Gastrocnemius medialis (tissue), 4 donors: ENCODE data around the gene DDX42. TPM values are rescaled to one million over a fixed set of nuclear protein-coding genes. Genes with fewer than 3 reads are reported as not detected.
A peak's percentile ranks its signal among the peaks of the same experiment; 100 is the strongest.

ENCODE experiments used
- ATAC-seq, 2 donors: fragments of 150-250 bp; one replicate each; pipeline ENCODE4 v1.9.1; 2016
- DNase-seq, 2 donors: peaks; one replicate each; pipeline ENCODE4 v3.0.0-alpha.2; 2019
- H3K27ac ChIP-seq, 4 donors: fragments of 200-600 bp; sonication (generic); 1 replicate in 1 of 4; 2 replicates in 3 of 4; pipeline ENCODE4 v1.5.1; 2016 to 2018; ENCODE audit warnings: mild to moderate bottlenecking in 2 of 4, moderate library complexity in 1 of 4
- H3K27me3 ChIP-seq, 3 donors: fragments of 200-600 bp; sonication (generic) in 2 of 3; 1 replicate in 1 of 3; 2 replicates in 2 of 3; pipeline versions ENCODE4 v1.5.1 to v1.6.0; 2016 to 2019; ENCODE audit warnings: mild to moderate bottlenecking in 1 of 3, moderate library complexity in 1 of 3
- H3K36me3 ChIP-seq, 2 donors: fragments of 200-600 bp; sonication (generic) in 1 of 2; one replicate each; pipeline ENCODE4 v1.5.1; 2017 to 2018
- H3K4me1 ChIP-seq, 2 donors: fragments of 200-600 bp; sonication (generic) in 1 of 2; one replicate each; pipeline ENCODE4 v1.5.1; 2016 to 2017; ENCODE audit warnings: mild to moderate bottlenecking in 2 of 2
- H3K4me3 ChIP-seq, 4 donors: fragments of 200-600 bp; sonication (generic) in 3 of 4; 1 replicate in 1 of 4; 2 replicates in 3 of 4; pipeline ENCODE4 v1.5.1; 2016 to 2019; ENCODE audit warnings: mild to moderate bottlenecking in 2 of 4
- H3K9me3 ChIP-seq, 3 donors: fragments of 200-600 bp; sonication (generic) in 2 of 3; 1 replicate in 1 of 3; 2 replicates in 2 of 3; pipeline ENCODE4 v1.5.1; 2016 to 2019
- CTCF ChIP-seq, 5 experiments: fragments of 450-650 bp in 3 of 5; fragments of 200-600 bp in 2 of 5; sonication (generic) in 2 of 5; IDR thresholded peaks in 4 of 5; conservative IDR thresholded peaks in 1 of 5; 1 replicate in 4 of 5; 2 replicates in 1 of 5; pipeline ENCODE4 v1.5.1; 2016 to 2019; ENCODE audit warnings: antibody characterized with exemption in 5 of 5, mild to moderate bottlenecking in 3 of 5, moderate library complexity in 3 of 5
- POLR2A ChIP-seq, 2 donors: fragments of 450-650 bp; IDR thresholded peaks; one replicate each; pipeline ENCODE4 v1.6.1; 2017; ENCODE audit warnings: antibody characterized with exemption in 2 of 2, mild to moderate bottlenecking in 2 of 2, moderate library complexity in 2 of 2
- in situ Hi-C, 4 donors: fragments of 200-750 bp; cut with MboI; loops; one replicate each; pipeline versions ENCODE4 v1.15.0 to v1.8.0; 2017; ENCODE audit warnings: low sequenced_read_pairs in 4 of 4
- intact Hi-C: fragments of 100-400 bp; cut with DNase I; formaldehyde crosslinking; loops from one replicate; pipeline ENCODE4 v1.15.1; 2023; ENCODE audit warnings: low total_unique reads
- total RNA-seq, 4 donors: library from RNA; depleted of rRNA; stranded (reverse); fragments of >200 nt; gene quantifications; one replicate each; pipeline versions ENCODE4 v1.1.0 to v1.2.3, GENCODE V29; 2016

The DDX42 gene
- total RNA-seq, 4 donors from 2014 or later, result 35.9 to 71.6 (median 56.8) TPM

GRCh38 chr17:63834431-63835166, 60.6 kb downstream of the DDX42 start:
- peak; percentile 18 to 62 for ATAC-seq
- peak overlapping the region; percentile 35 to 99 (median 56) for H3K27ac ChIP-seq
- in situ Hi-C loops, result loop anchor here in 2 of 4 donors (25.0 kb wide), 2 partner anchors 397 to 678 kb away; partner anchors contain the start of genes CEP95 (in 1 of the 2), CYB561 (in 1 of the 2) and DDX5 (in 1 of the 2)

GRCh38 chr17:63835167-63835720, 61.3 kb downstream of the DDX42 start:
- in situ Hi-C loops, result loop anchor here in 2 of 4 donors (25.0 kb wide), 2 partner anchors 398 to 677 kb away; partner anchors contain the start of genes CEP95 (in 1 of the 2), CYB561 (in 1 of the 2) and DDX5 (in 1 of the 2)
- Histone ChIP-seq H3K4me3 (no peak overlapping the region), H3K27me3 (no peaks in the 10 kb centered on the region), H3K36me3 (peaks cover 0 to 65% of the 10 kb centered on the region in 2 donors), H3K27ac (peak overlapping the region; percentile 35 to 99 (median 56)), H3K4me1 (peaks cover 47 to 62% of the 10 kb centered on the region in 2 donors), H3K9me3 (no peaks in the 10 kb centered on the region)
- DNase-seq, result no peak
- intact Hi-C loops, result no loop called here
- TF ChIP-seq POLR2A (IDR thresholded peaks at IDR 0.05), result no peak
- no peak for ATAC-seq

More at GRCh38 chr17:63834431-63835166, 60.6 kb downstream of the DDX42 start:
- H3K4me3 ChIP-seq, result no peak overlapping the region
- peaks cover 42 to 56% of the 10 kb centered on the region in 2 donors for H3K4me1 ChIP-seq
- DNase-seq, result peak in 1 of 2 donors; percentile 80
- peaks cover 0 to 72% of the 10 kb centered on the region in 2 donors for H3K36me3 ChIP-seq
- H3K9me3 ChIP-seq, result no peaks in the 10 kb centered on the region
- TF ChIP-seq CTCF (IDR thresholded peaks at IDR 0.05 in 4 of 5, conservative IDR thresholded peaks at IDR 0.05 in 1 of 5) (peak in 4 of 5 experiments; percentile 31 to 52 (median 36)), POLR2A (IDR thresholded peaks at IDR 0.05) (no peak)
- intact Hi-C loops, result no loop called here
- no peaks in the 10 kb centered on the region for H3K27me3 ChIP-seq

GRCh38 chr17:63836811-63837210, 62.8 kb downstream of the DDX42 start:
- intact Hi-C loops, result no loop called here

GRCh38 chr17:63837480-63837879, 63.5 kb downstream of the DDX42 start:
- Histone ChIP-seq H3K9me3 (no peaks in the 10 kb centered on the region), H3K4me1 (peaks cover 57 to 74% of the 10 kb centered on the region in 2 donors), H3K4me3 (no peak overlapping the region), H3K27me3 (no peaks in the 10 kb centered on the region), H3K27ac (peak overlapping the region; percentile 96 to 99 (median 96)), H3K36me3 (peaks cover 0 to 43% of the 10 kb centered on the region in 2 donors)
- ATAC-seq (no peak), DNase-seq (no peak)
- TF ChIP-seq CTCF (IDR thresholded peaks at IDR 0.05 in 4 of 5, conservative IDR thresholded peaks at IDR 0.05 in 1 of 5) (no peak), POLR2A (IDR thresholded peaks at IDR 0.05) (no peak)
- intact Hi-C loops (no loop called here), in situ Hi-C loops (loop anchor here in 2 of 4 donors (25.0 kb wide), 2 partner anchors 400 to 675 kb away; partner anchors contain the start of genes CEP95 (in 1 of the 2), CYB561 (in 1 of the 2) and DDX5 (in 1 of the 2))

More at GRCh38 chr17:63836811-63837210, 62.8 kb downstream of the DDX42 start:
- no peaks in the 10 kb centered on the region for H3K9me3 ChIP-seq
- no peak for DNase-seq
- no peak for ATAC-seq
- in situ Hi-C loops, result loop anchor here in 2 of 4 donors (25.0 kb wide), 2 partner anchors 400 to 675 kb away; partner anchors contain the start of genes CEP95 (in 1 of the 2), CYB561 (in 1 of the 2) and DDX5 (in 1 of the 2)
- H3K27ac ChIP-seq, result peak overlapping the region; percentile 96 to 99 (median 96)
- H3K27me3 ChIP-seq, result no peaks in the 10 kb centered on the region
- H3K4me3 ChIP-seq, result no peak overlapping the region
- H3K4me1 ChIP-seq, result peaks cover 57 to 74% of the 10 kb centered on the region in 2 donors
- H3K36me3 ChIP-seq, result peaks cover 0 to 50% of the 10 kb centered on the region in 2 donors
- TF ChIP-seq POLR2A (IDR thresholded peaks at IDR 0.05) (no peak), CTCF (IDR thresholded peaks at IDR 0.05 in 4 of 5, conservative IDR thresholded peaks at IDR 0.05 in 1 of 5) (no peak)
